Bronchial epithelial cell (primary cell): Measurements from ENCODE around the gene FRA10AC1. TPM values are rescaled to one million over a fixed set of nuclear protein-coding genes. Genes with fewer than 3 reads are reported as not detected.

ENCODE experiments used
- DNase-seq: peaks from one replicate; pipeline ENCODE4 v3.0.0-alpha.2; 2010; ENCODE audit warnings: low read depth
- FAIRE-seq: peaks from 2 replicates; lab custom pipeline; 2011; peaks lifted over from hg19 to GRCh38; lab: Jason Lieb, UNC
- H3K27me3 ChIP-seq: 2 replicates; pipeline ENCODE4 v1.5.1; 2011; ENCODE audit warnings: low read length; ENCODE audit not compliant: control insufficient read depth, insufficient read depth
- H3K36me3 ChIP-seq: 2 replicates; pipeline ENCODE4 v1.5.1; 2011; ENCODE audit warnings: low read length; ENCODE audit not compliant: control insufficient read depth, insufficient read depth
- H3K4me3 ChIP-seq: 2 replicates; pipeline ENCODE4 v1.5.1; 2011; ENCODE audit warnings: mild to moderate bottlenecking, low read depth, low read length, control low read depth
- total RNA-seq: library from RNA; depleted of rRNA; stranded (reverse); fragments of >200 nt; gene quantifications from 2 replicates; pipeline ENCODE4 v1.2.1, GENCODE V29; 2014
- TF ChIP-seq, protein P1 (sequence below): IDR thresholded peaks from 2 replicates; pipeline ENCODE4 v1.5.1; 2011; ENCODE audit warnings: mild to moderate bottlenecking, moderate library complexity, low read length, control low read depth, inconsistent platforms; ENCODE audit not compliant: insufficient read depth, severe bottlenecking

Gene FRA10AC1
- 4.7 and 7.2 TPM in 2 replicates for total RNA-seq

GRCh38 chr10:93702210-93703001 is at the start of gene FRA10AC1:
Gene FRA10AC1, minus strand, starts transcription at chr10:93702592. Its CDS starts 2,486 bp downstream, at chr10:93700106.
- Histone ChIP-seq H3K36me3 (peaks cover 2% of the 10 kb centered on the region), H3K27me3 (no peaks in the 10 kb centered on the region), H3K4me3 (peak within 1 kb of the TSS; percentile 73)
- DNase-seq (peak; percentile 62), FAIRE-seq (no peak)
- TF ChIP-seq, protein P1, sequence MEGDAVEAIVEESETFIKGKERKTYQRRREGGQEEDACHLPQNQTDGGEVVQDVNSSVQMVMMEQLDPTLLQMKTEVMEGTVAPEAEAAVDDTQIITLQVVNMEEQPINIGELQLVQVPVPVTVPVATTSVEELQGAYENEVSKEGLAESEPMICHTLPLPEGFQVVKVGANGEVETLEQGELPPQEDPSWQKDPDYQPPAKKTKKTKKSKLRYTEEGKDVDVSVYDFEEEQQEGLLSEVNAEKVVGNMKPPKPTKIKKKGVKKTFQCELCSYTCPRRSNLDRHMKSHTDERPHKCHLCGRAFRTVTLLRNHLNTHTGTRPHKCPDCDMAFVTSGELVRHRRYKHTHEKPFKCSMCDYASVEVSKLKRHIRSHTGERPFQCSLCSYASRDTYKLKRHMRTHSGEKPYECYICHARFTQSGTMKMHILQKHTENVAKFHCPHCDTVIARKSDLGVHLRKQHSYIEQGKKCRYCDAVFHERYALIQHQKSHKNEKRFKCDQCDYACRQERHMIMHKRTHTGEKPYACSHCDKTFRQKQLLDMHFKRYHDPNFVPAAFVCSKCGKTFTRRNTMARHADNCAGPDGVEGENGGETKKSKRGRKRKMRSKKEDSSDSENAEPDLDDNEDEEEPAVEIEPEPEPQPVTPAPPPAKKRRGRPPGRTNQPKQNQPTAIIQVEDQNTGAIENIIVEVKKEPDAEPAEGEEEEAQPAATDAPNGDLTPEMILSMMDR: peak; percentile 48

DNA sequence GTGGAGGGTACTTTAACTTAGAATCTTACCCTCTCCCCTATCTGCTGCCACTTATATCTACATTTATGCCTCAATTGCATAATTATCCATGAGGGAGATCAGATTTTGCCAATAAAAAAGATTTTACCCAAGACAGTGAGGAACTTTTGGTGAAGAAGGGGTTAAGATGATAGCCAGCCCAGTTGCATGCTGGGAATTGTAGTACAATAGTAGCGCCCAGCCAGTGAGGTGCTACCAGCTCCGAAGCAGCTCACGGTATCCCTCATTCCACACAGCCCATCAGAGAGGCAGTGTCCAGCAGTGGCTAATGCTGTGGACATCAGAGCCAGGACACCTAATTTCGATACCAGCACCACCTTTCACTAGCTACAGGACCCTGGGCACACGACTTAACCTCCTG is 49.4 kb upstream of the FRA10AC1 start:
- H3K27me3 ChIP-seq: no peaks in the 10 kb centered on the region
- H3K4me3 ChIP-seq: no peak overlapping the region
- FAIRE-seq: peak; percentile 32
- no peak for DNase-seq
- TF ChIP-seq, protein P1: no peak
- no peaks in the 10 kb centered on the region for H3K36me3 ChIP-seq

DNA sequence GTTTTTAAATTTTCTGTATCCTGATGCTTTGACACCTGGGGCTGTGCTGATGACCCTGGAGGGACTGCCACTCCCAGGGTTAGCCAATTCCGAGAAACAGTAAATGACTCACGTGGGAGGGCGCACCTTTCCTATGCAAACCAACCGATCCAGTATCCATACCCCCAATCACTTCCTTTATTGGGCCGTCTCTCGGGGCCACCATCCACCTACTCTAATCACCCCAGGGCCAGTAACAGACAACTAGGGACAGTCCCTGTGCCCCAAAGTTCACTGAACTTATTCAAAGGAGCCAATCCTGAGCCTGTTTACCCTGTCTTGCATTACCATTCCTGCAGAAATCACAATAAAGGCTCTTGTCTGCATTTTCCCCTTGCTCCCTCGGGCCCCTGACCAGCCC is 48.7 kb upstream of the FRA10AC1 start:
- Histone ChIP-seq H3K36me3 (no peaks in the 10 kb centered on the region), H3K4me3 (no peak overlapping the region), H3K27me3 (no peaks in the 10 kb centered on the region)
- FAIRE-seq (peak; percentile 13), DNase-seq (no peak)
- TF ChIP-seq, protein P1: no peak

DNA sequence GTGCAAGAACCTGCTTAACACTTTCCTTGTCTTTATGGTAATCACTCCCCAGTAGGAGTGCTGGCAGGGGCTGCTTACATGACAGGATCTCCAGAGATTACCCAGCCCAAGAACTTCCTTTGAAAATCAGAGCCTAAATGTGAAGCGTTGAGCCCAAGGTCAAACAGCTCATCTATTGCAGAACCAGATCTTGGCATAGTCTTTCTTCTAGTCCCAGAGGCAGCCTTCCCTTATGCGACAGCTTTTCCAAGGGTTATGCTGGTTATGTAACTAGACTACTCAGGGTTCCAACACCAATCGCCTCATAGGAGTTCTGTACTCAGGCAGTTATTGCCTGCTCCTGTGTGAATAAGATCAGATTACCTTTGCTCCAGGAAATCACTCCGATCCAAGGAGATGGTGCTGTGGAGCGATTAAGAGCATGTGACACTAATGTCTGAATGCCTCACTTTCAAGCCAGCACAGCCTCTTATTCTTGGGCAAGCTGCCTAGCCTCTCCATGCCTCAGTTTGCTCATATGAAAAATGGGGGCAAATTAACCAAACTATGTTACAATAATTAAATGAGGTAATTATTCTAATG is 46.9 kb upstream of the FRA10AC1 start:
- TF ChIP-seq, protein P1: no peak
- FAIRE-seq: peak; percentile 43

GRCh38 chr10:93746844-93747284 is 44.5 kb upstream of the FRA10AC1 start:
- no peaks in the 10 kb centered on the region for H3K36me3 ChIP-seq
- FAIRE-seq (peak; percentile 40), DNase-seq (peak; percentile 77)
- H3K4me3 ChIP-seq: no peak overlapping the region
- TF ChIP-seq, protein P1: no peak
- H3K27me3 ChIP-seq: no peaks in the 10 kb centered on the region

More for the DNA sequence above, 46.9 kb upstream of the FRA10AC1 start:
- Histone ChIP-seq H3K4me3 (no peak overlapping the region), H3K27me3 (no peaks in the 10 kb centered on the region), H3K36me3 (no peaks in the 10 kb centered on the region)
- DNase-seq: no peak
